ENCODE data around the gene CLCC1.

- TF ChIP-seq CTCF (conservative IDR thresholded peaks at IDR 0.05; ENCODE audit: low read depth, low read length) (no peak), EZH2 (IDR thresholded peaks at IDR 0.05; ENCODE audit: borderline replicate concordance, low read depth, low read length, poor library complexity, severe bottlenecking) (no peak)
Measured at GRCh38 chr1:108962681-108963051, 618 bp downstream of the CLCC1 start.

Measured in A673 (cell line).